GM21526 (cell line): ENCODE results near the gene CFAP99.
"Not testable (repeated sequence)": the region's sequence is repeated elsewhere in the genome, so short reads cannot be mapped to it uniquely, and the experiment has no call there.

ENCODE experiments used
- ATAC-seq: cut with Tn5 transposase; IDR thresholded peaks from one replicate; pipeline ENCODE4 v1.9.1; 2021; ENCODE audit warnings: moderate library complexity; ENCODE audit not compliant: unreplicated experiment, low FRiP score

CFAP99 gene

DNA sequence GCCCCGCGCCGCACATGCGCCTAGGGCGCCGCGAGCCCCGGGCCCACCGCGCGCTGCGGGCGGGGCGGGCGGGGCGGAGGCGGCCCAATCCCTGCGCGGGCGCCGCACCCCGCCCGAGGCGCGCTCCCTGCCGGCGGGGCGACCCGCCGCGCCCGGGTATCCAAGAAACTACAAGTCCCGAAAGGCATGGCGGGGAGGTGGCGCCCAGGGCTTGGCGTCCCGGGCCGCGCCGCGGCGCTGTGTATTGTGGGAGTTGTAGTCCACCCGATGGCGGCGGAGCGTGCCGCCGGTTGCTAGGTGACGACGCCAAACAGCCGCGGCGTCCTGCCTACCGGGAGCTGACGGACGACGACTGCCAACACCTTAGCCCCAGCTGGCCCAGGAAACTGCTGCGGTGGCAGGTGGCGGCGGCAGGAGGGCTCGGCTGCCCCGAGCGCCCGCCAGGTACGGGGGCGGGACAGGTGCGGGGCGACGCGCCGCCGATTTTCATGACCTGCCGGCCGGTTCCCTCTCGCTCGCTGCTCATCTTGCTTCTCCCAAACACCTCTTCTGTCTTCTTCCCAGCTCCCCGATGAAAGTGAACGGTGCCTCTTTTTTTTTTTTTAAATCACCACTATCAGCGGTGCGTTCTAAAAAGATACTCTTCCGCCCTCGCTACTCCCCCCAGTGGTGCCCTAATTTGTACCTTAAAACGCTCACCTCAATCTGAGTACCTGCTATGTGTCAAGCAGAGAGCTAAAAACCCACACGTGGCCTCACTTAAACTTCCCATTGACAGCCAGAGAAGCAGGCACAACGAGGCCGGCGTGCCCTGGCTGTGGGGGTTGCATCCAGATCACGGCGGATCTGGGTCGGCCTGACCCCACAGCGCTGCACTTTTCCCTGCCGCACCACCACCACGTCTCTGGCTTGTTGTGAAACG is at the start of gene CFAP99:
TSS of gene CFAP99 (plus strand) at position 306 of the 922 bp plus-strand sequence.
- ATAC-seq, result peak; percentile 77

DNA sequence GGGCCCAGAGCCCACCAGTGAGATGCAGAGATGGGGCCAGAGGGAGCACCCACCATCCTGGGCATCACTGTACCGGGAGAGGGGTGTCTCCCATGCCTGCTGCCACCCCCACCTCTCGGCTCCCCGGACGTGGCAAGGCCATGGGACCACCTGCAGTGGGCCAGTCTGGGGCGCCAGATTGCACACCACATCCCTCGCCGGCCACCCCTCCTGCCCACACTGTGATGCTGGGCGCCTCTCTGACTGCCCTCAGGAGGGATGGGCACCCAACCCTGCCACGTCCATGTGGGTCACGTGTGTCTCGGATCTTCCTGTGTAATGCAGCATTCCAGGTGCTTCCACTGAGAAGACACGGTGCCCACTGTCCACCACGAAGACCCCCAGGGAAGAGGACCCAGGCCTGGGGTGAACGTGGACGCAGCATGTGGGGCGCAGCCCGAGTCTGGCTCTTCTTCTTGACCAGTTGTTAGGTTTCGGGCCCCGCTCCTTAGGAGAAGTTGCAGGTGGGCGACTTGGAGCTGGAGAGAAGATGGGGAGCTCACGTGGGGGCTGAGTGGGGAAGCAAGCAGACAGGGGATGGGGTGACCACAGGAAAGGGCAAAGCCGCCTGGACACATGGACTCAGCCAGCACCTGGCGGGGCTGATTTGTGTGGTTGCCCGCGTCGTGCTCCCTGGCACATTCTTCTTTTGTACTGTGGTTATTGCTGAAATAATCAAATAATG is 48.0 kb upstream of the CFAP99 start:
- no peak for ATAC-seq

DNA sequence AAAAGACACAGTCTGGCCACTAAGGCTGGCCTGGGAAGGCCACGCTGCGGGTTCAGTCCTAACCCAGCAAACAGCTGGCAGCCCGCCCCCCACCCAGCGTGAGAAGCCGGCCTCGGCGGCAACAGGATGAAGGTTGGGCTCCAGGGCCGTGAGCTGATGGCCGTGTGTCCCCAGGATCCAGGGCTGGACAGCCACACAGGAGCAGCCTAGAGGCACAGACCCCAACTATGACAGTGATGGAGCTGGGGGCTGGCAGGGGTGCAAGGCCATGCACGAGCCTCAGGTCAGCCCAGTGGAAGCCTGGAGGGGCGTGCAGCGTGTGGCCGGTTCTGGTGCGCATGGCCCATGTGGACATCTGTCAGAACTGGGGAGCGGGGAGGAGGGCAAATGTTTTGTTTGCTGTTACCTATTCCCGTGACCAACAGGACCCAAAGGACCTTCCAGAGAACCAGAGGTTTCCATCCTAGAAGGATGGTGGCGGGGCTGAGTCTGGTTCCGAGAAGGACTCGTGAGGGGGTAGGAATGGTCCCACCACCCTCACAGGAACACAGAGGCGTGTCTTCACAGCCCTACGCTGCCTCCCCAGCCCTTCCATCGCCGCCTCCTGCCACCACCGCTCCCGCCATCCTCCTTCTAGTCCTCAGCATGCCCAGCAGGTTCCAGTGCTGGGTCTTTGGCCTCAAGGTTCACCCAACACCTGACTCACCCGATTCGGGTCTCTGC is 46.8 kb upstream of the CFAP99 start:
- no peak for ATAC-seq

DNA sequence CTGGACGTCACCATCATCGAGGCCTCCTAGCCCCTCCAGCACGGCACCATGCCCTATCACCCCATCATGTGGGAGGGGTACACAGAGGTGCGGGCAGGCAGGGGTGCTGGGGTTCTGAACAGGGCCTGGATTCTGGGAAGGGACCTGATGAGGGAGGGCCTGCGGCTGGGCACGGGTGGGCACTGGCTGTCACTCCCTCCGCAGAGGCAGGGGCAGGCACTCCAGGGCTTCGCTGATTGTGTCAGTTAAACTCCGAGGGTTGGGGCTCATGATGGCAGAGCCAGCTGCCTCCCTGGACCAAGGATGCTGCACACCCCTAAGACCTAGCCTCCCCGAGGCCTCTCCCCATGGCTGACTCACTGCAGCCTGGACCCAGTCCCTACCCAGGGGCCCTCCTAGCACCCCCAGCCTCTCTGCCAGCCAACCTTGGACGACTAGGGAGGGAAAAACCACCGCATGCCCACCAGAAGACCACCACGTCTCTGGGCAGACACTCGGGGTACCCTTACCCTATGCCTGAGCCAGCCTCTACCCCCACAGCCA is 46.2 kb upstream of the CFAP99 start:
- no peak for ATAC-seq

DNA sequence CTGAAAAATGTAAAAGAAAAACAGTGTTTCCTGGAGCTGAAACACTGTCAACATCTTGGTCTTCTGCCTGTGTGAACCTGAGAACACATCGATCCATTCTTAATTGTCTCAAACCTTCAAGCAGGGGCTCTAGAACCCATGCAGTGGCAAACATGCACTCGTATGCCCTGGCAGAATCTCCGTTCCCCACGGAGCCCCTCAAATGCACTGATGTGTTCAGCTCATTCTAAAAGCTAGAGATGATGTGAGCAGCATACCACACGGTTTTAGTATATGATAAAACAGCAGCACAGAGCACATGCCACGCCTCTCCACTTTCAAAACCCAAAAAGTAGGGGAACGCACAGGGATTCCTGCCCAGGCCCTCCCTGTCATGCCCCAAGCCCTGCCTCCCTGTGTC is 45.2 kb upstream of the CFAP99 start:
- ATAC-seq, result no peak

DNA sequence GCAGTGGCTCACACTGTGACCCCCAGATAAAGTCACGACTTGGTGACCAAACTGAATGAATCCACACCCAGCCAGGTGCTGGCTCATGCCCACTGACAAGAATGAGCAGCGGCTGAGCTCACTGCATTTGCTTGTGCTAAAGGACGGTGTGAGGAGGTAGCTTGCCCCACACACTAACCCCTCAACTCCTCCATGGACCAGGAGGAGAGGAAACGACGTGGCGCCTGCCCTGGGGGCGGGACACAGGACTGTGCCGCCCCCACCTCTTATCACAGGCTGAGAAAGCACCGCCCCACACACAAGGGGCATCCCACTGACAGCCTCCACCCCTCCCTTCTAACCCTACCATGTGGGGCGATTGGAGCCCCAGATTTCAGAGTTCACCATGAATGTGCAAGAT is 43.3 kb upstream of the CFAP99 start:
- no peak for ATAC-seq

DNA sequence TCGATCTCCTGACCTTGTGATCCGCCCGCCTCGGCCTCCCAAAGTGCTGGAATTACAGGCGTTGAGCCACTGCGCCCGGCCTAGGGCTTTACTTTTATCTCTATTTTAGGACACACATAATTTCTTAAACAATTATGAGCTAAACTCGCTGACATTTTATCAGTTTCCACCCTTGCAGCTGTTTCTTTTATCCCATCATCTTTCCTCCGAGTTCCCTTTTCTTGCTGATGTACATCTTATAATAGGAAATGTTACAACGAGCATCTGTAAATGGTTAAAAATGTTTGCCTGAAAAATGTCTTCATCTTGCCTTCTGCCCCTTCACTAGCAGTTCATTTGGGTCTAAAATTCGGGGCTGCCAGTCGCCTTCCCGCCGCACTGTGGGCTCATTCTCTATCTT is 41.5 kb upstream of the CFAP99 start:
- no peak for ATAC-seq

DNA sequence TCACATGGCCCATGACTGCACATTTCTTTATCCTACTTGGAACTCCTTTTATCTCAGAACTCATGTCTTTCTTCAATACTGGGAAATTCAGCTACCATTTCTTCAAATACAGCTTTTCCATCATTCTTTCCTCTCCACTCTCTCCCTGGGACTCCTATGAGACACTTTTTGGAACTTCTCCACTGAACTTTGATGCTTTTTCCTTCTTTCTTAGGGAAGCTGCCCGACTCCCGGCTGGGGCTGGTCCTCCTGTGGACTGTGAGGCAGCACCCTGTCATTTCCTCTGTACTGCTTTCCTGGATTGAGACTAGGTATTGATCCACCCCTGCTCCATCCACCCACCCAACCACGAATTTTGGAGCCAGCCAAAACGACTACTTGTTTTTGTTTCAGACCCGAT is 40.4 kb upstream of the CFAP99 start:
- no peak for ATAC-seq

DNA sequence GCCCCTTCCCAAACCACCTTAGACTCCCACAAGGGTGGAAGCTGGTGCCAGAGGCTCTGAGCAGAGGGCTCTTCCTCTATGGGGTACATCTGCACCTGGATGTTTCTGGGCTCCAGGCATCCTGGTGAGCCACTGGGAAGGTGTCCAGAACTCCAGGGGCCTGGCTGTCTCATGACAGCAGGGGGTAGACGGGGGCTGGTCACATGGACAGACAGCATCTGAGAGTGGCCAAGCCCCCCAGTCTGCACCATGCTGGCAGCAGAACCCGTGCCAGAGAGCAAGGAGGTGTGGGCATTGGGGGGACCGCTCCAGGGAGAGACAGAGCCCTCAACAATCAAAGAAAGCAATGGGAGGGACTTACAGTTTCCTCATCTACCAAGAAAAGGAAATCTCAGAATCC is 39.9 kb upstream of the CFAP99 start:
- no peak for ATAC-seq

DNA sequence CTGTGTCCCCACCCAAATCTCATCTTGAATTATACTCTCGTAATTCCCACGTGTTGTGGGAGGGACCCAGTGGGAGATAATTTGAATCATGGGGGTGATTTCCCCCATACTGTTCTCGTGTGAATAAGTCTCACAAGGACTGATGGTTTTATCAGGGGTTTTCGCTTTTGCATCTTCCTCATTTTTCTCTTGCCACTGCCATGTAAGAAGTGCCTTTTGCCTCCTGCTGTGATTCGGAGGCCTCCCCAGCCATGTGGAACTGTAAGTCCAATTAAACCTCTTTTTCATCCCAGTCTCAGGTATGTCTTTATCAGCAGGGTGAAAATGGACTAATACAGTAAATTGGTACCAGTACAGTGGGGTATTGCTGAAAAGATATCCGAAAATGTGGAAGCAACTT is 38.2 kb upstream of the CFAP99 start:
- not testable (repeated sequence) for ATAC-seq

DNA sequence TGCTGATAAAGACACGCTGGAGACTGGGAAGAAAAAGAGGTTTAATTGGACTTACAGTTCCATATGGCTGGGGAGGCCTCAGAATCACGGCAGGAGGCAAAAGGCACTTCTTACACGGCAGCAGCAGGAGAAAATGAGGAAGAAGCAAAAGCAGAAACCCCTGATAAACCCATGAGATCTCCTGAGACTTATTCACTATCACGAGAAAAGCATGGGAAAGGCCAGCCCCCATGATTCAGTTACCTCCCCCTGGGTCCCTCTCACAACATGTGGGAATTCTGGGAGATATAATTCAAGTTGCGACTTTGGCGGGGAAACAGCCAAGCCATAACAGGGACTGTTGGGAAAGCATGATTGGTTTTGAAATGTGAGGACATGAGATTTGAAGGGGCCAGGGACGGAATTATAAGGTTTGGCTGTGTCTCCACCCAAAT is 36.0 kb upstream of the CFAP99 start:
- ATAC-seq, result not testable (repeated sequence)

DNA sequence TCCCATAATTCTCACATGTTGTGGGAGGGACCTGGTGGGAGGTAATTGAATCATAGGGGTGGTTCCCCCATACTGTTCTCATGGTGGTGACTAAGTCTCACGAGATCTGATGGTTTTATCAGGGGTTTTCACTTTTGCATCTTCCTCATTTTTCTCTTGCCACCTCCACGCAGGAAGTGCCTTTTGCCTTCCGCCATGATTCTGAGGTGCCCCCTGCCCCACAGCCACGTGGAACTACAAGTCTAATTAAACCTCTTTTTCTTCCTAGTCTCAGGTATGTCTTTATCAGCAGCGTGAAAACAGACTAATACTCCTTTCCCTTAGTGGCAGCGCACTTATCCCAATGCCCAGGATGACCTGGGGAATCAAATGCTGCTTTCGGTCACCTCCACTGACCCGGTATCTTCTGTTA is 35.5 kb upstream of the CFAP99 start:
- ATAC-seq, result not testable (repeated sequence)

DNA sequence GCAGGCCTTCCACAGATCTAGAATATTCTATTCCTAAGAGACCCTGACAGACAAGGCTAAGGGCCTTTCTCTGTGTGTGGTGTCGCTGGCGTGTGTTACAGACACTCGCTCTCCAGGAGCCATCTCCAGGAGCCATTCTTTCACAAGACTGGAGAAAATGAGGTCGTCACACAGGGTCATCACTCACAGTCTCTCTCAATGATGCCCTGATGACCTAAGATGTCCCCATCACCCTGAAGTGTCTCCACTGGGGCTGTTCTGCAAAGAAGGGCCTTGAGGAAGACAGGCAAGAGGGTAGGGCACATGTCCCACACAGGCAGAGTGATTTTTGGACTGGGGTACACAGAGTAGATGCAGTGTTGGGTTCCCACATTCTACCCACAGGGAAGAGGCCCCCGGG is 35.0 kb upstream of the CFAP99 start:
- no peak for ATAC-seq

DNA sequence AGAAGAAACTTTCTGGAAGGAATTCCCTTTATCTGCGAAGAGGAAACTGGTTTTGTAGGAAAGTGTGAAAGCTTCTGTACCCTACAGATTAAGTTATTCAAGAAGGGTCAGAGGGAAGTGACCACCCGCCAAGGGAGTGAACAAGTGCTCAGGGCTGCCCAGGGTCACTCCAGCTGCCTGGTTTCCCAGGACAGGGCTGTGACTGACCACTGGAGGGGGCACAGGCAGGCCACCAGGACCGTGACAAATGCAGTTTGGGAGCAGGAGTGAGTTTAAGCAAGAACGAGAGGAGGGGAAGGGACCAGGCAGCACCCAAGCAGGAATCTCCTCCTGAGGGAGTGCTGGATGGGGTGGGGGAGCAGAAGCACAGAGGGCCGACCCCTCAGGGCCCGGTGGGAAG is 34.5 kb upstream of the CFAP99 start:
- no peak for ATAC-seq

DNA sequence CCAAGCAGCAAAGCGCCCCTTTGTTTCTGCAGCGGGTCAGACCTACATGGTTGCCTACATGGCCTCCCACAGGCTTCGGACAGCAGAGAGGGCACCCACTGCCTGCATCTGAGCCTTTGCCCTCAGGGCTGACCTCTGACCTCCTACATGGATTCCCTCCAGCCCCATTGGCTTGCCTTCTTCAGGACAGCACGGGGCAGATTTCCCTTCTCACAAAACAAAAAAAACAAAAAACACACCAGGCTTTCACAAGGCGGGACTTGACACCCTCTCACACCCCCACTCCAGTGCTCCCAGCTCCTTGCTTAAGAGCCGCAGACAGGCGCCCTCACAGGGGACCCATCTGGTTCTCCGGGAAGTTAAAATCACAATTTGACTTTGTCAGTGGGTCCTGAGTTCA is 33.2 kb upstream of the CFAP99 start:
- no peak for ATAC-seq

DNA sequence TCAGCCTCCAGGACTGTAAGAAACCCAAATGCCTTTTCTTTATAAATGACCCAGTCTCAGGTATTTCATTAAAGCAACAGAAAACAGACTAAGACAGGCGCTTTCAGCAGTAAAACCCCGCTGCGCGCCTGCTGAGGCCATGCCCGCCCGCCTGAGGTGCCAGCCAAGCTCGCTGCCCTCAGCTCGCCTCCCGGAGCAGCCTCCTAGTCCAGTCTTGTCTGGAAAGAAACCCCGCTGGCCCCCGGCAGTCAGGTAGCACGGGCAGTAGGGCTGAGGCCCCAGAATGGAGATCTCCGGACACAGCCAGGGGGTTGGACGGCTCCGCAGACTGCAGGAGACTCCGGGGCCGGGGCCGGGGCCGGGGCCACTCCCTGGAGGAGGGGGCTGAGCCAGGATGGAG is 32.0 kb upstream of the CFAP99 start:
- no peak for ATAC-seq

DNA sequence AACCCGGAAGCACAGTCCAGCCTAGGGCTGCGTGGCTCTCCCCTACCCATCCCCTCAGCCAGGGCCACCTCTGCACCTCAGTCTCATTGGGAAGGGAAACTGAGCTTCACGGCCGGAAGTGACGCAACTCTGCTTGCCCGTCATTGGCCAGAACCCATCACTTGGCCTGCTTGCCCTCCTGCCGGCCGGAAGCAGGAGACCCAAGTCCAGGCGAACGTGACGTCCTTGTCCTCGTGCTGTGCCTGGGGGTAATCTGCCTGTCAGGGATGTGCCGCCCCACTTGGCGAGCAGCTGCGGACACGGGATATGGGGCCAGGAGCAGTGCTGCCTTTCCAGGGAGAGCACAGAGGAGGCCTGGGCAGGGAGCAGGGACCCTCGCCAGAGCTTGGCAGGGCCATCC is 31.5 kb upstream of the CFAP99 start:
- ATAC-seq, result no peak

DNA sequence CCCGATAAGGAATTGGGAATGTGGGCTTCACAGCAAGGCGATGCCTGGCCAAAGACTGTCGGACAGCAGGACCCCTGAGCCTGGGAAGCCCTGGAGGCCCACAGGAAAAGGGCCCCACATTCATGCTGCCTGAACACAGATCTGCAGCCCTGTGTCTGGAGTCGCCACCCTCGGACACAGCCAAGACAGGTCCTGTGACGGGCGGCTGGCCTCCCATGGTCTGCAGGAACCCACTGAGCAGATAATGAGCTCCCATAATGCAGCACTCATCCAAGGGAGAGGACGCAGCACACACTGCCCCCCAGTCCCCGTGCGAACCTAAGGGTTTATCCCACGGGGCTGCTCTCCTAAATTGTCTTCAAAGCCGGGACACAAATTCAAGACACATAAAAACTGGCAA is 30.9 kb upstream of the CFAP99 start:
- ATAC-seq, result no peak

DNA sequence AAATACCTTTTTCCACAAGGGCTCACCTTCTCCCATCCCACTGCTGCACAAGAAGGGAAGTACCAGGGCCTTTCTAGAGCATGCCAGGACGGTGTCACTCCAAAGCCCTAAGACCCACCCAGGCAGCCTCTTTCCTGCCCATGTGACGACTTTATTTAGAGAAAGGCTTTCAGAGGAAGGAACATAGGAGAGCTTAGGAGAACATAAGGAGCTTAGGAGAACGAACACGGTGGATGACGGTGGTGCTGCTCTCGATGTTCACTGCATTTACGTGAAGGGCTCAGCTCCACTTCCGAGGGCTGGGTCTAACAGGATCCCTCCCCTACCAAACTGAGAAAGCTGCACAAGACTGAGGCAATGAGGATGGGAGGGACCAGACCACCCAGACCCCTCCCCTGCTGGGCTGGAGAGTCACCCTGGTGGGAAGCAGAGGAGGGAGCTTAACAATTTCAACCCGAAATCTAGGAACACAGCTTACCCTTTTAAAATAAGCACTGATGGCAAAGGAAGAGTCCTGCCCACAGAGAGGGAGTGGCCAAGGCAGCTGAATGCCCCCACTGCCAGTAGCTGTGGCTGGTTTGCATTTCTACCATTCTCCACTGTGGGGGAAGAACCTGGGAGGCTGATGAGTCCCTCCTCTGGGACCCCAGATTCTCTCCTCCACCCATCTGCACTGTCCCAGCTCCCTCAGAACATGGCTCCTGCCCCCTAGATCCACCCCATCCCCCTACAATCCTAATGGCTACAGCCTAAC is 30.1 kb upstream of the CFAP99 start:
- ATAC-seq, result no peak

DNA sequence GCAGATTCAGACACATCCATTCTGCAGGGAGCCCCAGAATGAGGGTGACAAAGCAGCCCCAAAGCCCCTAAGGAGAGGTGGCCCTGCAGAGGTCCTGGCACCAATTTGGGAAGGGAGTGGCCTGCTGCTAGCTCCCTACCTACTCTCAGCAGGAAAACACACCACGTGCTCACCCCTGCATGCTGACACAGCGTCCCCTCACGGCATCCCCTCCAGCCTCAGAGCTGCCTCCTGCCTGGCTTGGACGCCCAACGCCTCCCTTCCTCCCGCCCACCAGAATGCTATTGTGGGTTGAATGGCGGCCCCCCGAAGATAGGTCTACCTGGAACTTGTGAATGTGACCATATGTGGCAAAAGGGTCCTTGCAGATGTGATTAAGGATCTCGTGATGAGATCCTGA is 29.1 kb upstream of the CFAP99 start:
- no peak for ATAC-seq
